Neutrophil (primary cell): Measurements from ENCODE around the gene GMDS.

Source experiments
- H3K27ac ChIP-seq: fragments of 200-600 bp; sonication (generic); 2 replicates; pipeline ENCODE4 v1.5.1; 2016; ENCODE audit warnings: mild to moderate bottlenecking, moderate library complexity
- H3K27me3 ChIP-seq: fragments of 200-600 bp; sonication (generic); 2 replicates; pipeline ENCODE4 v1.6.0; 2016; ENCODE audit warnings: mild to moderate bottlenecking
- H3K36me3 ChIP-seq: fragments of 200-600 bp; sonication (generic); 2 replicates; pipeline ENCODE4 v1.5.1; 2017
- H3K4me1 ChIP-seq, 2 experiments: fragments of 200-600 bp in 1 of 2; sonication (generic) in 1 of 2; 1 replicate in 1 of 2; 2 replicates in 1 of 2; pipeline versions ENCODE4 v1.5.1 to v1.6.1; 2013 to 2016; ENCODE audit warnings: low read depth in 1 of 2, low read length in 1 of 2, mild to moderate bottlenecking in 1 of 2, moderate library complexity in 1 of 2; ENCODE audit not compliant: control insufficient read depth in 1 of 2, insufficient read depth in 1 of 2
- H3K4me3 ChIP-seq, 2 experiments: fragments of 200-600 bp in 1 of 2; sonication (generic) in 1 of 2; 1 replicate in 1 of 2; 2 replicates in 1 of 2; pipeline ENCODE4 v1.5.1; 2013 to 2016; ENCODE audit warnings: low read depth in 1 of 2, low read length in 1 of 2, mild to moderate bottlenecking in 1 of 2, moderate library complexity in 1 of 2
- H3K9me3 ChIP-seq: fragments of 200-600 bp; sonication (generic); 2 replicates; pipeline ENCODE4 v1.5.1; 2016
- CTCF ChIP-seq: fragments of 200-600 bp; sonication (generic); IDR thresholded peaks from 2 replicates; pipeline ENCODE4 v1.5.1; 2016; ENCODE audit warnings: antibody characterized with exemption

GMDS gene

GRCh38 chr6:2026133-2026532 lies 219.3 kb downstream of the GMDS start:
- Histone ChIP-seq H3K27me3 (no peaks in the 10 kb centered on the region), H3K4me3 (no peak overlapping the region), H3K4me1 (peaks cover 0 to under 1% of the 10 kb centered on the region in 2 experiments), H3K36me3 (no peaks in the 10 kb centered on the region), H3K9me3 (no peaks in the 10 kb centered on the region), H3K27ac (no peak overlapping the region)
- TF ChIP-seq CTCF: no peak

- Histone ChIP-seq H3K4me3 (no peak overlapping the region), H3K27me3 (no peaks in the 10 kb centered on the region), H3K27ac (no peak overlapping the region), H3K36me3 (no peaks in the 10 kb centered on the region), H3K4me1 (peaks cover 0 to 7% of the 10 kb centered on the region in 2 experiments), H3K9me3 (no peaks in the 10 kb centered on the region)
- TF ChIP-seq CTCF: no peak
These were observed 223.7 kb downstream of the GMDS start for GRCh38 chr6:2021713-2022125.

- no peak for TF ChIP-seq CTCF
- no peak overlapping the region for H3K27ac ChIP-seq
- H3K27me3 ChIP-seq: no peaks in the 10 kb centered on the region
- H3K9me3 ChIP-seq: no peaks in the 10 kb centered on the region
- peaks cover 0 to 7% of the 10 kb centered on the region in 2 experiments for H3K4me1 ChIP-seq
- no peaks in the 10 kb centered on the region for H3K36me3 ChIP-seq
- H3K4me3 ChIP-seq: no peak overlapping the region
These were observed 224.5 kb downstream of the GMDS start for GRCh38 chr6:2020909-2021308.

GRCh38 chr6:2019051-2019450 lies 226.4 kb downstream of the GMDS start:
- TF ChIP-seq CTCF: no peak
- no peak overlapping the region for H3K4me3 ChIP-seq

GRCh38 chr6:2016040-2016439 lies 229.4 kb downstream of the GMDS start:
- Histone ChIP-seq H3K9me3 (no peaks in the 10 kb centered on the region), H3K4me3 (no peak overlapping the region)
- TF ChIP-seq CTCF: no peak

More at GRCh38 chr6:2019051-2019450, 226.4 kb downstream of the GMDS start:
- Histone ChIP-seq H3K4me1 (peaks cover 0 to 7% of the 10 kb centered on the region in 2 experiments), H3K36me3 (no peaks in the 10 kb centered on the region), H3K9me3 (no peaks in the 10 kb centered on the region), H3K27ac (no peak overlapping the region), H3K27me3 (no peaks in the 10 kb centered on the region)

More at GRCh38 chr6:2016040-2016439, 229.4 kb downstream of the GMDS start:
- no peaks in the 10 kb centered on the region for H3K27me3 ChIP-seq
- H3K36me3 ChIP-seq: no peaks in the 10 kb centered on the region
- no peak overlapping the region for H3K27ac ChIP-seq
- peaks cover 0 to 6% of the 10 kb centered on the region in 2 experiments for H3K4me1 ChIP-seq
